NCI-H2081 (cell line): ENCODE results near the gene CLIP1.
A peak's percentile ranks its signal among the peaks of the same experiment; 100 is the strongest.
"Not testable (repeated sequence)": the region's sequence is repeated elsewhere in the genome, so short reads cannot be mapped to it uniquely, and the experiment has no call there.

ENCODE experiments used
- DNase-seq, 2 experiments: peaks; one replicate each; lab custom pipeline; 2025; lab: John Stamatoyannopoulos, UW

CLIP1 gene

DNA sequence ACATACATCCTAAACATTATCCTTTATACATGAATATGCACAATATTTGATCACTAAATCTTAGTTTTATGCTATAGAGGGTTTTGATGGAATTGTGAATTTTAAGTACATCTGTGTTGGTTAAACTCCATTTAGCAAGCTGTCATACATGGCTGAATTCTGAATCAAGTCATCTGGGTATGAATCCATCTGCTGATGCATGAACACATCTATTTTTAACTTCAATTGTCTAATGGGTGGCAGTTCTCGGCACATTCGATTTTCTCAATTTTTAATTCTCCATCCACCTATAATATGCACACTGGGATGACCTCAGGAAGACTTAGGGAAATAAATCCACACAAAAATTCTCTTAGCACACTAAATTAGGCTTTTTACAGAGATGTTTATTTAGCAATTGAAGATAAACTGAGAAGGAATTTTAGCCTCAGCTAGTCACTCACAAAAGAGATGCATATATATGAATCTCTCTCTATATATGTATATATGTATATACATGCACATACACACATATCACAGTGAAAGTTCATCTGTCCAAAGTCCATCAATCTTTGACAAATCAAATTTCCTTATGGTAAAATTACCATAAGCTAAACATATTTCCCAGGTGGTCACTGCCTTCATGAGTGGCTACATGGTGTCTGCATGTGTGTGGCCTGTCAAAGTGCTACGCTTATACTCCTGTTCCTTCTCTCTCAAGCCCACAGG, 111.7 kb downstream of the CLIP1 start:
- DNase-seq, result no peak

- DNase-seq, result no peak
These were observed 112.8 kb downstream of the CLIP1 start for GRCh38 chr12:122309564-122310121.

GRCh38 chr12:122308811-122309210, 113.7 kb downstream of the CLIP1 start:
- DNase-seq, result no peak

DNA sequence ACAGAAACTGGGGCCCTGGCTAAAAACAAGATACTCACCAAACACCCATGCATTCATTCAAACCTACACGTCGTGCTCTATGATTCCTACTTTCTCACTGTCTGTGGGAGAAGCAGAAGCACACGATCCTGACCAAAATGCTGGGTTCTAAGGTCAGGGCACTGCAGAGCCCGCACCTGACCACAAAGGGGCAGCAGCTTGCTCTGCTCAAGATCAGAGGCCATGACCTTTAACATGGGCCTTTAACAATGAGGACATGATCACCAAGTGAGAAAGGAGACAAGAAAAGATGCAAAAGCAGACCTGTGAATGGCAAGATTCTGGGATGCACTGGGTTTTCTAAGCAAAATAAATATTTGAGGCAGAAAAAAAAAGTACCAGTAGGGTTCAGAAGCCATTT, 116.1 kb downstream of the CLIP1 start:
- no peak for DNase-seq

GRCh38 chr12:122304924-122305323, 117.5 kb downstream of the CLIP1 start:
- peak; percentile 75 to 92 for DNase-seq

- no peak for DNase-seq
These were observed 119.4 kb downstream of the CLIP1 start for GRCh38 chr12:122303068-122303467.

- no peak for DNase-seq
These were observed 124.3 kb downstream of the CLIP1 start for GRCh38 chr12:122298071-122298748.

DNA sequence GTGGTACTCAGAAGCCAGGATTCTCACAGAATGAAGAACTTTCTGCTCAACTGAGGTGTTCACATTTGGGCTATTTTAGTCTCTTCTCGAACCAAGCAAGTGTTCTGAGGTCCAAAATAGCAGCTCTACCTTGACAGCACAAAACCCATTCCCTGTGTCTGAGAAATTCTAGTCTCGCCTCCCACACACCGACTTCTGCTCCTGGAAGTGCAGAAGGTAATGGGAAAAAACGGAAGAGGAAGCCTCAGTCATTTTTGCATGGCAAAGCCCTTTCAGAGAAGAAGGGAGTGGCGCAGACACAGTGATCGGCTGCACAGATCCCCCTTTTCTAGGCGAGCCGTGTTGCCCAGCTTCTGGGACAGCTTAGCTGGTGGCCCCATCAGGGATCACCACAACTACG, 125.0 kb downstream of the CLIP1 start:
- no peak for DNase-seq

- no peak for DNase-seq
These were observed 126.6 kb downstream of the CLIP1 start for GRCh38 chr12:122295877-122296276.

DNA sequence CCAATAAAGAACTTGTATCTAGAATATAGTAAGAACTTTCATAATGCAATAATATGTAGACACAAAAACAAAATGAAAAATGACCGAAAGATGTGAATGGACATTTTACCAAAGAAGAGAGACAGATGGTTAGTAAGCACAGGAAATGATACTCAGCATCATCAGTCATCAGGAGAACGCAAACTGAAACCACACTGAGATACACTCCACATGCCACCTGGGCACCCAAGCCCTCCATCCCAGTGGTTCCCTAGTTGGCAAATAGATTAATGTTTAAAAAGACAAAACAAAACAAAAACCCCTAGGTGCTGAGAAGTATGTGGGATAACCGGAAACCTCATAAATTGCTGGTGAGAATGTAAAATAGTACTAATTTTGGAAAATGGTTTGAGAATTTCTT, 129.4 kb downstream of the CLIP1 start:
- no peak for DNase-seq

DNA sequence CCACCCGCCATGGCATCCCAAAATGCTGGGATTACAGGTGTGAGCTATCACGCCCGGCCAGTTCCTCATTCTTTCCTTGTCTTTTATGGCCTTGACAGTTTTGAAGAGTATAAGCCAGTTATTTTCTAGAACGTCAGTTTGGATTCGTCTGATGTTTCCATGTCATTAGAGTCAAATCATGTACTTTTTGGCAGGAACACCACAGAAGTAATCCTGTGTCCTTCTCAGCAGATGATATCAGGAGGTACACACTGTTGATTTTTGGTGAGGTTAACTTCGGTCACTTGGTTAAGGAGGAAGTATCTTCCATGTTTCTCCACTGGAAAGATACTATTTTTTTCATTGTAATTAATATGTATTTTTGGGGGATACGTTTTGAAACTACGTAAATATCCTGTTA, 131.0 kb downstream of the CLIP1 start:
- DNase-seq, result no peak

DNA sequence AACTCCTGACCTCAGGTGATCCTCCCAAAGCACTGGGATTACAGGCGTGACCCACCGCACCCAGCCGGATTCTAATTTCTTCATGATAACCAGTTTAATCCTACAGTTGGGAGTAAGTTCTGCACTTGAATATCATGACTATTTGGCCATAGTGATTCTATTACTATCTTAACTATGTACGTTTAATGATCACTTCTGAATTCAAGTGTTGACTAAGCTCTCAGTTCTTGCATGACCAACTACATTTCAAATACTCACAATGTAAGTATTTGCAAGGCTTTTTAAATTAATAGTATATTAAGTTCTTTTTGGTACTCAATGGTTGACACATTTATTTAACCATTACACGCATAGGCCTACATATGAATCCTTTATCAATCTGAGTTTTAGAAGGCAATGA, 138.8 kb downstream of the CLIP1 start:
- no peak for DNase-seq

- DNase-seq, result no peak
These were observed 140.4 kb downstream of the CLIP1 start for GRCh38 chr12:122282061-122282460.

DNA sequence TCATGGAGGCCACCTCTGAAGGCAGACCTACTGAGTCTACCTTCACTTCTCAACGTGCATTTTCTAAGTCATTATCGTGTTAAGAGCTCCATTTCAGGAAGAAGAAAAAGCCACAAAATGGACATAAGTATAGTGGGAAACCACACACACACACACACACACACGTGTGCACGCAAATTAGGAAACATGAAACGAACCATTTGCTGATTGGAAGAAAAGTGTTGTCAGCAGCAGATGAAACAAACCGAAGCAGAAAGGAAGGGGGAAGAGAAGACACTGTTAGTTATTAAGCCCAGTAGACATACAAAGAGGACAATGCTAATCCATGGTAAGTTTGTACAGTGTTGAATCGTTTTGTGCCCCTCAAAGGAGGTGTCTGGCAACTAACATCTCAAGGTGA, 146.2 kb downstream of the CLIP1 start:
- no peak for DNase-seq

GRCh38 chr12:122275459-122275858, 147.0 kb downstream of the CLIP1 start:
- no peak for DNase-seq

- peak; percentile 96 to 98 for DNase-seq
These were observed 156.1 kb downstream of the CLIP1 start, which contains the start of gene VPS33A for GRCh38 chr12:122266230-122266901. TSS of gene VPS33A (minus strand) at chr12:122266494. CDS start at chr12:122266408, 86 bp downstream.

- peak in 1 of 2 experiments; percentile 40 for DNase-seq
These were observed 156.6 kb downstream of the CLIP1 start for GRCh38 chr12:122265886-122266229.

- DNase-seq, result no peak
These were observed 157.0 kb downstream of the CLIP1 start for GRCh38 chr12:122265476-122265875.

DNA sequence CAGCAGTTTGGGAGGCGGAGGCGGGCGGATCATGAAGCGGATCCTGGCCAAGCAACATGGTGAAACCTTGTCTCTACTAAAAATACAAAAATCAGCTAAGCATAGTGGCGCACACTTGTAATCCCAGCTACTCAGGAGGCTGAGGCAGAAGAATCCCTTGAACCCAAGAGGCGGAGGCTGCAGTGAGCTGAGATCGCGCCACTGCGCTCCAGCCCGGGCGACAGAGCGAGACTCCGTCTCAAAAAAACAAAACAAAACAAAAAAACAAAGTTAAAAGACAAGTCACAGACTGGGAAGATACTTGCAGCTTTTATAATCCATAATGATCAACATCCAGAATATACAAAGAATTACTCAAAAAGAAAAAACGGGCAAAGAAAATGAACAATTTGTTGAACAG, 161.7 kb downstream of the CLIP1 start:
- DNase-seq, result not testable (repeated sequence)

DNA sequence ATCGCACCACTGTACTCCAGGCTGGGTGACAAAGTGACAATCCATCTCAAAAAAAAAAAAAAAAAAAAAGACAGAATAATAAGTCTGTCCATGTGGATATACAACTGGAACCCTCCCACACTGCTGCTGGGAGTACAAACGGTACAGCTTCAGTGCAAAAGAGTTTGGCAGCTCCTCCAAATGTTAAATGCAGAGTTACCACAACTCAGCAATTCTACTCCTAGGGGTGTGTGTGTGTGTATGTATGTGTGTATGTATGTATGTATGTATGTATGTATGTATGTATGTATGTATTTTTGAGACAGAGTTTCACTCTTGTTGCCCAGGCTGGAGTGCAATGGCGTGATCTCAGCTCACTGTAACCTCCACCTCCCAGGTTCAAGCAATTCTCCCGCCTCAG, 163.5 kb downstream of the CLIP1 start:
- not testable (repeated sequence) for DNase-seq

DNA sequence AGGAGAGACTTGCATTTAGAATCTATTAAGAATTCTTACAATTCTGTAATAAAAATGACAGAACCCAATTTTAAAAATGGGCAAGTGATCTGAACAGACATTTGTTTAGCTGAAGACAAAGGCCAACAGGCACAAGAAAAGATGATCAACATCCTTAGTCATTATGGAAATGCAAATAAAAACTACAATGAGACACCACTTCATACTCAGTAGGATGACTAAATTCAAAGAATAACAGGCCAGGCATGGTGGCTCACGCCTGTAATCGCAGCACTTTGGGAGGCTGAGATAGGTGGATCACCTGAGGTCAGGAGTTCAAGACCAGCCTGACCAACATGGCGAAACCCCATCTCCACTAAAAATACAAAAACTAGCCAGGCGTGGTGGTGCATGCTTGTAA, 164.0 kb downstream of the CLIP1 start:
- DNase-seq, result not testable (repeated sequence)

GRCh38 chr12:122250536-122250935, 171.9 kb downstream of the CLIP1 start:
- no peak for DNase-seq

- DNase-seq, result peak; percentile 1 to 24
These were observed 172.4 kb downstream of the CLIP1 start for GRCh38 chr12:122250047-122250446.
